Lower lobe of right lung (tissue), 2 donors: ENCODE data around the gene PHC1. TPM values are rescaled to one million over a fixed set of nuclear protein-coding genes. Genes with fewer than 3 reads are reported as not detected.
A peak's percentile ranks its signal among the peaks of the same experiment; 100 is the strongest.

ENCODE experiments used
- ATAC-seq, 2 donors: fragments of 200-7000 bp; cut with Tn5 transposase; one replicate each; pipeline ENCODE4 v1.9.1; 2020 to 2022; ENCODE audit warnings: mild to moderate bottlenecking in 2 of 2, moderate library complexity in 2 of 2
- DNase-seq: peaks from one replicate; pipeline ENCODE4 v3.0.0-alpha.2; 2020
- H3K27ac ChIP-seq: fragments of 200-600 bp; one replicate; pipeline ENCODE4 v1.8.0; 2022
- H3K27me3 ChIP-seq: fragments of 200-600 bp; one replicate; pipeline ENCODE4 v1.8.0; 2022; ENCODE audit warnings: low read depth
- H3K36me3 ChIP-seq: fragments of 200-600 bp; one replicate; pipeline ENCODE4 v1.8.0; 2022; ENCODE audit warnings: mild to moderate bottlenecking
- H3K4me1 ChIP-seq: fragments of 200-600 bp; one replicate; pipeline ENCODE4 v1.8.0; 2022
- H3K4me3 ChIP-seq: fragments of 200-600 bp; one replicate; pipeline ENCODE4 v1.8.0; 2022; ENCODE audit warnings: mild to moderate bottlenecking
- H3K9me3 ChIP-seq: fragments of 200-600 bp; one replicate; pipeline ENCODE4 v1.8.0; 2022
- intact Hi-C: fragments of 100-400 bp; cut with DNase I; formaldehyde crosslinking; loops from one replicate; pipeline ENCODE4 v1.11.0; 2022
- total RNA-seq: library from RNA; stranded (reverse); fragmentation: NEBNext Ultra II Directional; extraction: Animal tissue kit (Norgen Biotek cat#: 25700); gene quantifications from one replicate; pipeline ENCODE4 v1.2.1, GENCODE V29; 2021
- TF ChIP-seq, protein P1 (sequence below): fragments of 200-600 bp; IDR thresholded peaks from one replicate; pipeline ENCODE4 v1.8.0; 2022; ENCODE audit warnings: antibody characterized with exemption, mild to moderate bottlenecking
- donor health status: DM: no; HTN: yes; CAD: no; lungs with severe emphysema.

The PHC1 gene
- total RNA-seq, 1 donor from 2014 or later = 38.8 TPM

GRCh38 chr12:8948701-8949341 is 34.5 kb downstream of the PHC1 start:
- TF ChIP-seq, protein P1, sequence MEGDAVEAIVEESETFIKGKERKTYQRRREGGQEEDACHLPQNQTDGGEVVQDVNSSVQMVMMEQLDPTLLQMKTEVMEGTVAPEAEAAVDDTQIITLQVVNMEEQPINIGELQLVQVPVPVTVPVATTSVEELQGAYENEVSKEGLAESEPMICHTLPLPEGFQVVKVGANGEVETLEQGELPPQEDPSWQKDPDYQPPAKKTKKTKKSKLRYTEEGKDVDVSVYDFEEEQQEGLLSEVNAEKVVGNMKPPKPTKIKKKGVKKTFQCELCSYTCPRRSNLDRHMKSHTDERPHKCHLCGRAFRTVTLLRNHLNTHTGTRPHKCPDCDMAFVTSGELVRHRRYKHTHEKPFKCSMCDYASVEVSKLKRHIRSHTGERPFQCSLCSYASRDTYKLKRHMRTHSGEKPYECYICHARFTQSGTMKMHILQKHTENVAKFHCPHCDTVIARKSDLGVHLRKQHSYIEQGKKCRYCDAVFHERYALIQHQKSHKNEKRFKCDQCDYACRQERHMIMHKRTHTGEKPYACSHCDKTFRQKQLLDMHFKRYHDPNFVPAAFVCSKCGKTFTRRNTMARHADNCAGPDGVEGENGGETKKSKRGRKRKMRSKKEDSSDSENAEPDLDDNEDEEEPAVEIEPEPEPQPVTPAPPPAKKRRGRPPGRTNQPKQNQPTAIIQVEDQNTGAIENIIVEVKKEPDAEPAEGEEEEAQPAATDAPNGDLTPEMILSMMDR = no peak
- intact Hi-C loops = no loop called here
- peak; percentile 2 to 7 for ATAC-seq

DNA sequence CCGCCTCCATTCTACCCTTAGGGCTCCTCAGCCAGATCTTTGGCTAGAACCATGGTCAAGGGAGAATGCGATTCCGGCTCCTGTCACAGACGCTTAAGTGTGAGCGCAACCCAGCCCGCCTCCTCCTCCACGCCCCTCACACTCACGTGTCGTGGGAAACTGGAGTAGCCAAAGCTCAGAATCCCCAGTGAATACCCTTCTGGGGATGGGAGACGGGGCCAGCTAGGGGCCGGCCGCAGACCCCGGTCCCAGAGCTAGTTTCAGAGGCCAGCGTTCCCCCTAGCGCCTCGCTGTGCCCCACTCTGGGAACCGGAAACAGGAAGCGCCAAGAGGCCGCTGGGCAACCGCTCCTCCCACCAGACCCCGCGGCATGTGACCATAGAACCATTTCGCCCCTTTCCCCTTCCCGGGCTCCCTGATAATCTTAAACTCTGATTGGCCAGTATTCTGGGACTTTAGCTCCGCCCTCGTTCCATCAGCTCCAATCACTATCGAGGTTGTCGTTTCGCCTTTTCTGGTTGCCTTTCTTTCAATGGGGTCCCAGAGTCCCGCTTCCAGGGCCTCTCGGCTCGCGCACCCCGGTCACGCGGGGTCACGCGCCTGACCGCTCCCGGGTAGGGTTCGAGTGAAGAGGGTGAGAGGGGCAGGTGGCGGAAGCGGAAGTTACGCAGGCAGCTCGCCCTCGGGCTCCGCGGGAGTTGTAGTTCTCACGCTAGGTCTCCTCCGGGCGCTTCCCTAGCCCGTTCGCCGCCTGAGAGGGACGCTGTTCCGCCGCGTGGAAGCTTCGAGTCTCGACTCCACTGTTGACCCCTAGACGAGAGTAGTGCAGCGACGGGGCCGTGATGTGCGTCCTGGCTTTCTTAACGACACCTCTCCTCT is 35.3 kb downstream of the PHC1 start, which contains the start of gene M6PR:
Gene M6PR (minus strand): TSS at position 304 of the 879 bp plus-strand sequence. CDS start 3,241 bp downstream, outside the sequence.
- TF ChIP-seq, protein P1 = peak; percentile 50
- peaks cover 26% of the 10 kb centered on the region for H3K4me1 ChIP-seq
- DNase-seq = peak; percentile 96
- no peaks in the 10 kb centered on the region for H3K27me3 ChIP-seq
- peak; percentile 96 to 97 for ATAC-seq
- intact Hi-C loops = no loop called here
- H3K4me3 ChIP-seq = peak within 1 kb of the TSS; percentile 71
- H3K27ac ChIP-seq = peak within 1 kb of the TSS; percentile 97
- H3K9me3 ChIP-seq = no peaks in the 10 kb centered on the region
- peaks cover 17% of the 10 kb centered on the region for H3K36me3 ChIP-seq

More at GRCh38 chr12:8948701-8949341, 34.5 kb downstream of the PHC1 start:
- no peak for DNase-seq
- peaks cover 25% of the 10 kb centered on the region for H3K36me3 ChIP-seq
- H3K4me1 ChIP-seq = peaks cover 26% of the 10 kb centered on the region
- no peaks in the 10 kb centered on the region for H3K9me3 ChIP-seq
- H3K4me3 ChIP-seq = peak overlapping the region; percentile 71
- peak overlapping the region; percentile 97 for H3K27ac ChIP-seq
- H3K27me3 ChIP-seq = no peaks in the 10 kb centered on the region

GRCh38 chr12:8950221-8950527 is 35.9 kb downstream of the PHC1 start:
- Histone ChIP-seq H3K4me3 (peak overlapping the region; percentile 71), H3K9me3 (no peaks in the 10 kb centered on the region), H3K4me1 (peaks cover 26% of the 10 kb centered on the region), H3K36me3 (peaks cover 11% of the 10 kb centered on the region), H3K27ac (peak overlapping the region; percentile 97), H3K27me3 (no peaks in the 10 kb centered on the region)
- intact Hi-C loops = no loop called here
- TF ChIP-seq, protein P1 = no peak
- DNase-seq (no peak), ATAC-seq (peak in 1 of 2 donors; percentile 7)

DNA sequence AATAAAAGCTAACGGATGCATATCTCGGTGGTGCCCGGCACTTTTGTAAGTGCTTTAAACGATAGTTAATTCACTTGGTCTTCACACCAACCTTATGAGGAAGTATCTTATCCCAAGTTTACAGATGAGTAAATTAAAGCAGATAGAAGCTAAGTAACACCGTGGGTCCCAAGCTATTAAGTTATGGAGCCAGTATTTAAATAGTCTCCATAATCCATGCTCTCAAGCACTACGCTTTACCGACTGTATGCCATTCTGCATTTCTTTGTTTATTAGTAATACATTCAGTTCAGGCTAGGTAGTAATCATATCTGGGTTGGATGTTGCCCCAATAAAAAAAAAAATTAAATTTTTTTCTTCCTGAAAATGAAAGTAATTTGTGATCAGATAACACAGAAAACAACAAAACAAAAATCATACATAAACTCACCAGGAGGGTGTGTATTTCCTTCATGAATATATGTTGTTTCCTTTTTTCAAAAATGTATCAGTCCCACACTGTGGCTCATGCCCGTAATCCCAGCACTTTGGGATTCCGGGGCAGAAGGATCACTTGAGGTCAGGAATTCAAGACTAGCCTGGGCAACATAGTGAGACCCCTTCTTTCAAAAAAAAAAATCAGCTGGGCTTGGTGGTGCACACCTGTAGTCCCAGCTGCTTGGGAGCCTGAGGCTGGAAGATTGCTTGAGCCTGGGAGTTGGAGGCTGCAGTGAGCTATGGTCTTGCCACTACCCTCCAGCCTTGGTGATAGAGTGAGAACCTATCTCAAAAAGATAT is 36.6 kb downstream of the PHC1 start:
- Histone ChIP-seq H3K4me3 (peak overlapping the region; percentile 71), H3K4me1 (peaks cover 26% of the 10 kb centered on the region), H3K27me3 (no peaks in the 10 kb centered on the region), H3K9me3 (no peaks in the 10 kb centered on the region), H3K36me3 (peaks cover 4% of the 10 kb centered on the region), H3K27ac (peak overlapping the region; percentile 97)
- DNase-seq (no peak), ATAC-seq (no peak)
- intact Hi-C loops = no loop called here
- TF ChIP-seq, protein P1 = no peak

DNA sequence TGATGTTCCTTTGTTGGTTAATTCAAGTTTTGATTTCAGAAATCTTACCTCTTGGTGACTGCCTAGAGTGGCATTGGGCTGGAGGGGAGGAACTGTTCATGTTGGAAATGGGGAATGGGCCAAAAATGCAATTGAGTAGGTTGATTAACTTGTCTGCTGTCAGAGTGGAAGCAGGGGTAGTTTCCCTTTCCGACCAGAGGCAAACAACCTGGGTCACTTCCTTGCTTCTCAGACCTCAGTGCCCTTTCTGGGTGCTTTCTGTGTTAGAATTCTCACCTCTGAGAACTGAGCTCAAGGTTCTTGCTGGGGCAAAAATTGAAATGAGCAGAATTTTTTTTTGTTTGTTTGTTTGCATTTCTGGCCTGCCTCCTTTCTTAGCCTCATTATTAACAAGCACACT is 37.4 kb downstream of the PHC1 start:
- DNase-seq (no peak), ATAC-seq (no peak)
- Histone ChIP-seq H3K4me3 (no peak overlapping the region), H3K4me1 (peaks cover 26% of the 10 kb centered on the region), H3K27ac (no peak overlapping the region), H3K27me3 (no peaks in the 10 kb centered on the region), H3K9me3 (no peaks in the 10 kb centered on the region), H3K36me3 (no peaks in the 10 kb centered on the region)
- intact Hi-C loops = no loop called here
- TF ChIP-seq, protein P1 = no peak
